Amygdala (tissue), 56 donors: ENCODE measurements around the gene SLC35F2.
"Not testable (repeated sequence)": the region's sequence is repeated elsewhere in the genome, so short reads cannot be mapped to it uniquely, and the experiment has no call there.

Experiments
- DNase-seq, 56 donors: peaks; one replicate each; lab custom pipeline; 2025; lab: John Stamatoyannopoulos, UW

The SLC35F2 gene

DNA sequence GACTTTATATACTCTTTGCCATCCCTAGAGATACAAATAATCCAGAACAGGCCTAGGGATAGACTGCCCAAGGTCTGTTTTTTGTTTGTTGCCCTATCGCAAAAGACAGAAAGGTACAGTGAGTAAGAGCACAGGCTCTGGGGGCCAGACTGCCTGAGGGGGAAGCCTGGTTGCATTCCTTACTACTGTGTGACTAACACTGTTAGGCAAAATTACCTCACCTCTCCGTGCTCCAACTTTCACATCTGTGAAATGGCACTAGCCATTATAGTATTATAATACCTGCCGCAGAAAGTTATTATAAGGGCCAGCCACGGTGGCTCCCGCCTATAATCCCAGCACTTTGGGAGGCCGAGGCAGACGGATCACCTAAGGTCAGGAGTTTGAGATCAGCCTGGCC is 14.5 kb downstream of the SLC35F2 start:
- no peak for DNase-seq

GRCh38 chr11:107842412-107843100 is 16.0 kb downstream of the SLC35F2 start:
- no peak for DNase-seq

DNA sequence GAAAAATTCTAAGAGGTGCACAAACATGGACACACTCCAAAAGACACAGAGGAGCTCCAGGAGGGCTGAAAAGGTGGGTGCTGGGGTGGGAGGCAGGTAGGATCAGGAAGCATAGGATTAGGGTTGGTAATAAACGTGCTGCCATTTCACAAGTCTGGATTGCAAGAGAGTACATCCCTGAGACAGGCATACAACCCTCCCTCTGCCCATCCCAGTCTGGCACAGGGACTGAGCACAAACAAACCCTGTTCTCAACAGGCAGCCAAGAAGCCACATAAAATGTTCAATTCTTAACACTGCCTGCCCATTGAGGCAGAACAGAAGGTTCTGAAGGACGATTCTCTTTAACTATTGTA is 18.5 kb downstream of the SLC35F2 start:
- peak in 27 of 56 donors; percentile 4 to 52 (median 25) for DNase-seq

DNA sequence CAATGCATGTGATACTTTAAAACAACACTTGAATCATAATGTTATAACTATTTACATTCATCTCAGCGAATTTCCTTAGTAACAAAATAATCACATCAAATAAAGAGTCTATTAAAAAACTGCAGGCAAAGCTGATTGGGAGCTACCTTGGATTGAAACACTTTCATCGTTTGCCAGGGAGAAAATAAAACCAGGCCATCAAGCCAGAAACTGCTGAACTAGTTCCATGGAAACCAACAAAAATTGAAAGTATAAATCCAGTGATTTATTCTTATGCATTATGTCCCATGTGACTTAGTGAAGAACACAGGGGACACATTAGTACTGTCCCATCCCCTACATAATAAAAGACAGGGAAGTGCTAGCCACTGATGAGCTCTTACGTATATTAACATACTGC is 21.7 kb downstream of the SLC35F2 start:
- DNase-seq: no peak

- no peak for DNase-seq
Observed at GRCh38 chr11:107834995-107835394, 23.6 kb downstream of the SLC35F2 start.

DNA sequence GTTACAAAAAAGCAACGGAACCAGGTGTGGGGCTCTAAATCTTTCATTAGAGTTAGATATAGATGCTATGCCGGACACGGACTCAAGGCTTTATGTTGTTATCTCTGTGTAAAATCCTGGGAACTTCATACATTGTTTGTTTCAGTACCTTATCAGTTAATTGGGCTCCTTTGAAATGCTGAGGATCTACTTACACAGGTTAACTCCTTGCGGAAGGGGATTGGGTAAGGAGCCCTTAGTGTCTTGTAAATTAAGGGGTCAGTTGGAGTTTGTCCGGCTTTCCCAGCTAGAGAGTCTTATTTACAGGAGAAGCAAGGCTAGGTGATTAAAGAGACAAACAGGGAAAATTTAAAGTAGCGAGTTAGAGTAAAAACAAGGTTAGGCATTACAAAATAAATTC is 24.7 kb downstream of the SLC35F2 start:
- not testable (repeated sequence) for DNase-seq

GRCh38 chr11:107830915-107831540 is 27.6 kb downstream of the SLC35F2 start:
- no peak for DNase-seq

- DNase-seq: no peak
Observed at GRCh38 chr11:107827041-107827440, 31.5 kb downstream of the SLC35F2 start.

- DNase-seq: no peak
Observed at GRCh38 chr11:107825875-107826274, 32.7 kb downstream of the SLC35F2 start.

- DNase-seq: no peak
Observed at GRCh38 chr11:107824668-107825369, 33.8 kb downstream of the SLC35F2 start.

GRCh38 chr11:107821199-107821927 is 37.2 kb downstream of the SLC35F2 start:
- DNase-seq: no peak

- DNase-seq: no peak
Observed at GRCh38 chr11:107819361-107820014, 39.1 kb downstream of the SLC35F2 start.

DNA sequence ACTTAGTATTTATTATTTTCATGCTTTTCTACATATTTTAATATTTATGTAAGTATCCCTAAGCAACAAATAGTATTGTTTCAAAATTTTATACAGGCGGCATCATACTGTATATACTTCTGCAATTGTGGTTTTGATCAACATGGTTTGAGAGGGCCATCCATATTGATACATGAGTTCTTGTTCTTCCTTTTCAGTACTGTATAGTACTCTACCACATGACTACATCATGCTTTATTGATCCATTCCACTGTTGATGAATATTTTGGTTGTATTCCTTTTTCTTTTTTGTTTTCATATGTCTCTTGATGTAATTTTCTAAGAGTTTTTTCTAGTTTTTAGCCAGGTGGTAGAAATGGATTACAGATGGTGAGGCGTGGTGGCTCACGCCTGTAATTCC is 40.1 kb downstream of the SLC35F2 start:
- DNase-seq: no peak

- no peak for DNase-seq
Observed at GRCh38 chr11:107816028-107816427, 42.6 kb downstream of the SLC35F2 start.

GRCh38 chr11:107810875-107811274 is 47.7 kb downstream of the SLC35F2 start:
- DNase-seq: no peak

DNA sequence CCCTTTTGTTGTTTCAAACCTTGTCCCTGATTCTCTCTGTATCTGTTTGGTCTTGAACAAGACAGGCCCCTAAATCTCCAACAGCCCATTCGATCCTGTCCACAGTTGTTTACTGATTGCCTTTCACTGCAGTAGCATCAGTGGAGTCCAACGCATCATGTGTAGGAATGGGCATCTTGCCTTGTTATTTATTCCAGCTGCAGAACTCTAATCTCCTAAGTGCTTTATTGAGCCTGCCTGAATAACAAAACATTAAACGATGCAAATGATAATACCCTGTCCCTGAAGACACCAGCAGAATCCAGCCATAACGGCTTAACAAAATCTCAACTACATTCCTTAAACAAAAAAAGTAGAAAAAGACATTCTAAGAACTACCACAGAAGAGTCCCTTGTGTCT is 50.1 kb downstream of the SLC35F2 start:
- no peak for DNase-seq

DNA sequence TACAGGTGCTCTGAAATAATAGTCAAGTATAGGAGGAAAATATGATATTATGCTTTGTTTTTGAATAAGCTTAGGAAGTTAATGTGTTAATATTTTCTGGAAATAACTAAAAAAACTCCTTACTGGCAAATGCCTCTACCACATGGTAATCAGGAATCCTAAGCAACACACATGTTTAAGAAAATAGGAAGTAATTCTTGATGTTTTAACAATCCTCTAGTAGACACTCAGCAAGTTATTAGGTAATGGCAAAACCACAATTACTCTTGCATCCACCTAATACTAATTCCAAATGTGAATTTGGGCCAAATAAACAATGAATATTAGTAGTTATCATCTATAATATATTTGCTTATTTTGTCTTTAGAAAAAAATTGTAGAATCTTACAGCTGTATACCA is 53.6 kb downstream of the SLC35F2 start:
- no peak for DNase-seq

- DNase-seq: no peak
Observed at GRCh38 chr11:107804211-107804610, 54.4 kb downstream of the SLC35F2 start.

DNA sequence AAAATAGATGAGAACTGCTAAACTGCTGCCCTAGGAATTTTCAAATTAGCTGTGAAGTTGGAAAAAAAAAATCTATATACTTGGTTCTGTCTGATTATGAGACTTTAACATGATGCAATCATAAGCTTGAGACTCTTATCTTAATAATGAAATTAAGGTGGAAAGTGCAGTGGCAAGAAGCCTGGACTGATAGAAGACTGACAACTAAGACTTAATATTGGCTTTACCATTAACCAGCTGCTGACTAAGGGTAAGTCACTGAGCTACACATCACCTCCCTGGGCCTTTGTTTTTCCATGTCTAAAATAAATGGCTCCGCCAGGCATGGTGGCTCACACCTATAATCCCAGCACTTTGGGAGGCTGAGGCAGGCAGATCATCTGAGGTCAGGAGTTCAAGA is 56.9 kb downstream of the SLC35F2 start:
- no peak for DNase-seq

GRCh38 chr11:107799218-107799859 is 59.2 kb downstream of the SLC35F2 start:
- peak in 40 of 56 donors; percentile 1 to 75 (median 23) for DNase-seq
